DND-41 (cell line): ENCODE data around the gene BLCAP.

Source experiments
- EZH2 ChIP-seq: IDR thresholded peaks from 3 replicates; pipeline ENCODE4 v1.6.1; 2012; ENCODE audit warnings: borderline replicate concordance, low read depth, mild to moderate bottlenecking, moderate library complexity, low read length, inconsistent platforms; ENCODE audit not compliant: severe bottlenecking
- TF ChIP-seq, protein P1 (sequence below): IDR thresholded peaks from 2 replicates; pipeline ENCODE4 v1.5.1; 2012; ENCODE audit warnings: borderline replicate concordance, low read length, moderate library complexity, mild to moderate bottlenecking; ENCODE audit not compliant: poor library complexity, severe bottlenecking; ENCODE audit errors: extremely low read depth

- TF ChIP-seq EZH2 = no peak
- TF ChIP-seq, protein P1, sequence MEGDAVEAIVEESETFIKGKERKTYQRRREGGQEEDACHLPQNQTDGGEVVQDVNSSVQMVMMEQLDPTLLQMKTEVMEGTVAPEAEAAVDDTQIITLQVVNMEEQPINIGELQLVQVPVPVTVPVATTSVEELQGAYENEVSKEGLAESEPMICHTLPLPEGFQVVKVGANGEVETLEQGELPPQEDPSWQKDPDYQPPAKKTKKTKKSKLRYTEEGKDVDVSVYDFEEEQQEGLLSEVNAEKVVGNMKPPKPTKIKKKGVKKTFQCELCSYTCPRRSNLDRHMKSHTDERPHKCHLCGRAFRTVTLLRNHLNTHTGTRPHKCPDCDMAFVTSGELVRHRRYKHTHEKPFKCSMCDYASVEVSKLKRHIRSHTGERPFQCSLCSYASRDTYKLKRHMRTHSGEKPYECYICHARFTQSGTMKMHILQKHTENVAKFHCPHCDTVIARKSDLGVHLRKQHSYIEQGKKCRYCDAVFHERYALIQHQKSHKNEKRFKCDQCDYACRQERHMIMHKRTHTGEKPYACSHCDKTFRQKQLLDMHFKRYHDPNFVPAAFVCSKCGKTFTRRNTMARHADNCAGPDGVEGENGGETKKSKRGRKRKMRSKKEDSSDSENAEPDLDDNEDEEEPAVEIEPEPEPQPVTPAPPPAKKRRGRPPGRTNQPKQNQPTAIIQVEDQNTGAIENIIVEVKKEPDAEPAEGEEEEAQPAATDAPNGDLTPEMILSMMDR = no peak
Measured at GRCh38 chr20:37523012-37523391, 4.7 kb downstream of the BLCAP start.
